Measurements from ENCODE around the gene NFIB. TPM values are rescaled to one million over a fixed set of nuclear protein-coding genes. Genes with fewer than 3 reads are reported as not detected.

Gene NFIB
- total and polyA plus RNA-seq, 2 of the 8 experiments (the other 6 are each of a cell fraction or from before 2014, with no cell fraction given) = 2.6 to 13.1 TPM

DNA sequence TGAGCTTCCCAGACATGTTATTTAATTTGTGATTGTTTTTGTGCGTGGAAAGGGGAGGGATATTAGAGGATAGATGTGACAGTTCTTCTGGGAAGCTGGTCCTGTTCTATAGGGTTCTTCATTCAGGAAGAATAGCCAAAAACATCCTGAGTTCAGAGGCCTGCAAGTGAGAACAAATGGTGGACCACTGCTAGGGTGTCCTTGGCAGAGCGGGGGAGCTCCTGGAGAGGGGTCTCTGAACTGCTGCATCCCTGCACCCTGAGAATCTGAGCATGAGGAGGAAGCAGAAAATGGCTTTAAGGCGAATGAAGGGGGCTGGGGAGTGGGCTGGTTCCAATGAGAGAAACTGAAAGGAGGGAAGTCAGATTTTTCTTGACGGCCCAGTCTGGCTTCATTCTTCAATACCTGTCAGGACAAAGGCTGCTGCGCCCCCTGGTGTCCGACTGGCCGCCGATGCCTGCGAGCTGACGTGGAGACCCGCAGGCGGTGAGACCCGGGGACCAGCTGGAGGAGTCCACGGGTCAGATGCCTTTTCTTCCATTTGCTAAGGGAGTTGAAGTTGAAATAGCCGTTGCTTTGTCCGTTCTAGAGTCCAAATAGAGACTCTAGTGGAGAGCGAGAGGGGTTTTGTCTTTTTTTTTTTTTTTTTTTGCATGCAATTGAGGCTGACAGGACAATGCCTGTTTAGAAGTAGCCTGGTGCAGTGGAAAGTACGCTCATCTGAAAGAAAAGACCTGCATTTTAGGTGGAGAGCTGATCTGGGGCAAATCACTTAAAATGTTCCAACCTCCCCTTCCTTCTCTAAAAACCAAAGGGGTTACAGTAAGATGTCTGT, 39.5 kb upstream of the NFIB start (continued):
- TF ChIP-seq CBX5 (IDR thresholded peaks at IDR 0.05; ENCODE audit: low read depth, low read length) (no peak), ATF3 (IDR thresholded peaks at IDR 0.05; ENCODE audit: insufficient read depth, low read depth, low read length) (no peak), POLR2A (IDR thresholded peaks at IDR 0.05; ENCODE audit: control extremely low read depth in 1 of 2, low read depth in 2 of 2, low read length in 2 of 2) (no peak), CREB1 (IDR thresholded peaks at IDR 0.05) (peak; percentile 83), RFX5 (IDR thresholded peaks at IDR 0.05; ENCODE audit: borderline replicate concordance, low read depth, low read length) (no peak), EZH2 (IDR thresholded peaks at IDR 0.05; ENCODE audit: low read depth, low read length, severe bottlenecking) (peak; percentile 49), GTF2F1 (IDR thresholded peaks at IDR 0.05; ENCODE audit: borderline replicate concordance, low read depth, low read length) (no peak), USF2 (IDR thresholded peaks at IDR 0.05; ENCODE audit: low read length) (no peak), E2F6 (IDR thresholded peaks at IDR 0.05) (no peak), YY1 (IDR thresholded peaks at IDR 0.05; ENCODE audit: low read depth, low read length) (no peak), SRF (IDR thresholded peaks at IDR 0.05; ENCODE audit: low read depth, low read length) (no peak), CHD2 (IDR thresholded peaks at IDR 0.05; ENCODE audit: low read length) (no peak), CTCF (IDR thresholded peaks at IDR 0.05; ENCODE audit: control extremely low read depth in 1 of 3, insufficient read depth in 1 of 3, low read depth in 1 of 3, low read length in 3 of 3) (peak; percentile 84 to 95 (median 93)), RXRA (IDR thresholded peaks at IDR 0.05; ENCODE audit: insufficient read depth, low read depth, low read length) (no peak), POLR2AphosphoS5 (IDR thresholded peaks at IDR 0.05; ENCODE audit: low read depth, low read length) (no peak), SAP30 (IDR thresholded peaks at IDR 0.05; ENCODE audit: insufficient read depth, insufficient replicate concordance, low read length) (no peak), RAD21 (IDR thresholded peaks at IDR 0.05 in 1 of 2, conservative IDR thresholded peaks at IDR 0.05 in 1 of 2; ENCODE audit: low read depth in 2 of 2, low read length in 2 of 2) (peak; percentile 92 to 95)
